ENCODE data around the gene PRKAG1.
A peak's percentile ranks its signal among the peaks of the same experiment; 100 is the strongest.

PRKAG1 gene

GRCh38 chr12:48993787-48994186, 24.8 kb downstream of the PRKAG1 start:
- no peaks in the 10 kb centered on the region for H3K9me3 ChIP-seq
- H3K27me3 ChIP-seq: peaks cover 97% of the 10 kb centered on the region
- no peaks in the 10 kb centered on the region for H3K36me3 ChIP-seq
- H3K4me1 ChIP-seq (ENCODE audit: control insufficient read depth in 1 of 2, insufficient read depth in 1 of 2, low read depth in 1 of 2, low read length in 1 of 2): peaks cover 31 to 32% of the 10 kb centered on the region in 2 experiments
- no peak overlapping the region for H3K4me3 ChIP-seq (ENCODE audit: low read depth in 1 of 2, low read length in 1 of 2)
- TF ChIP-seq CTCF (IDR thresholded peaks at IDR 0.05): no peak
- no peak overlapping the region for H3K27ac ChIP-seq

DNA sequence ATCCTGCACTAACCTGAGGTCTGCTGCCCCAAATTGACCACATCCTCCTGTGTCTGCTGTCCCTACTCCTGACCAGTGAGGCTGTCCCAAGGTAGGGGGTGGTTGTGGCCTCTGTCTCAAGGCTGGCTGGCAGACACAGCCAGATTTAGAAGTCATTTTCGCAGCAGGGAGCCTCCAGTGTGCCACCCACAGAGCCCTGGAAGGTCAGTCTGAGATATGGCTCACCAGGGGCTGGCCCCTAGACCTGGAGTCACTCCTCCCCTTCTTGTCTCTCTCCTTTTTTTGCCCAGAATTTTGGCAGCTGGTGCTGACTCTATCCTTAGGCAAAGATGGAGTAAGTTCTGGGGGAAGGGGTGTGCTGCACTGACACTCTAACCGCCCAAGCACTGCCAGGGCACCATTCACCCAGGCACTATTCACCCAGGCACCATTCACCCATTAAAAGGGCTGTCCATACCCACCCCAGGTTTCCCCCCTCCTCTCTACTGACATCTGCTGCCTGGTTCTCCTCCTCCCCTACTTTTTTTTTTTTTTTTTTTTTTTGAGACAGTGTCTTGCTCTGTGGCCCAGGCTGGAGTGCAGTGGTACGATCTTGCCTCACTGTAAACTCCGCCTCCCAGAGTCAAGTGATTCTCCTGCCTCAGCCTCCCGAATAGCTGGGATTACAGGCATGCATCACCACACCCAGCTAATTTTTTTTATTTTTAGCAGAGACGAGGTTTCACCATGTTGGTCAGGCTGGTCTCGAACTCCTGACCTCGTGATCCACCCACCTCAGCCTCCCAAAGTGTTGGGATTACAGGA, 27.1 kb downstream of the PRKAG1 start:
- Histone ChIP-seq H3K4me1 (ENCODE audit: control insufficient read depth in 1 of 2, insufficient read depth in 1 of 2, low read depth in 1 of 2, low read length in 1 of 2) (peaks cover 11% of the 10 kb centered on the region in 2 experiments), H3K27ac (no peak overlapping the region), H3K36me3 (no peaks in the 10 kb centered on the region), H3K4me3 (ENCODE audit: low read depth in 1 of 2, low read length in 1 of 2) (no peak overlapping the region), H3K27me3 (peaks cover 97% of the 10 kb centered on the region), H3K9me3 (no peaks in the 10 kb centered on the region)
- TF ChIP-seq CTCF (IDR thresholded peaks at IDR 0.05): no peak

- peaks cover 97% of the 10 kb centered on the region for H3K27me3 ChIP-seq
Measured at GRCh38 chr12:48990552-48990951, 28.0 kb downstream of the PRKAG1 start.

DNA sequence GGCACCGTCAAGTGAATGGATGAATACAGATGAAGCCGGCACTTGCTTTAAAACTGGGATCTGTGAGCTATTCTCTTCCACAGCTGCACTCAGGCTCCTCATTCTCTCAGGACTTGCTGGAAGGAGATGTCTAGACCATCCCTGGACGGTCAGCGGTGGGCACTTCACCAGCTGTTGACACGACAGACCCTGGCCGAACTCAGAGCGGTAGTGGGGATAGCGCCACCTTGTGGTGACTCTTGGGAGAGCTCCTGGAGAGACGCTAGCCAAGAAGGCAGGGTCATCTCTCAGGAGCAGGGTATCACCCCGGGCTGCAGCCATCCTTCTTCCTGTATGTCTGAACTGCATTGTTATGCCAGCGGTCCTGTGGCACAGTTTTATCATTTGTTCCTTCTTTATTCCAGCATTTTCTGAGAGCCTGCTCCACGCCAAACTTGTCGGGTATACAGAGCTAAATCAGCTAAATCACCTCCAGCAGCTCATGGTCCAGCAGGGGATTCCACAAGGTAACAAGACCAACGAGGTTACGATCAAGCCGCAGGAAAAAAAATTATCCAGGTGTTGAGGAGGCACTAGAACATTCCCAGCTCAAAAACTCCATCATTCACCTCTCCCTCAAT, 30.4 kb downstream of the PRKAG1 start:
- H3K9me3 ChIP-seq: no peaks in the 10 kb centered on the region
- H3K27me3 ChIP-seq: peaks cover 97% of the 10 kb centered on the region
- no peak overlapping the region for H3K27ac ChIP-seq
- H3K36me3 ChIP-seq: no peaks in the 10 kb centered on the region
- peak; percentile 87 for TF ChIP-seq CTCF (IDR thresholded peaks at IDR 0.05)
- H3K4me3 ChIP-seq (ENCODE audit: low read depth in 1 of 2, low read length in 1 of 2): no peak overlapping the region
- peaks cover 3 to 7% of the 10 kb centered on the region in 2 experiments for H3K4me1 ChIP-seq (ENCODE audit: control insufficient read depth in 1 of 2, insufficient read depth in 1 of 2, low read depth in 1 of 2, low read length in 1 of 2)

More at GRCh38 chr12:48990552-48990951, 28.0 kb downstream of the PRKAG1 start:
- no peak overlapping the region for H3K27ac ChIP-seq
- H3K9me3 ChIP-seq: no peaks in the 10 kb centered on the region
- peaks cover 8 to 10% of the 10 kb centered on the region in 2 experiments for H3K4me1 ChIP-seq (ENCODE audit: control insufficient read depth in 1 of 2, insufficient read depth in 1 of 2, low read depth in 1 of 2, low read length in 1 of 2)
- no peak overlapping the region for H3K4me3 ChIP-seq (ENCODE audit: low read depth in 1 of 2, low read length in 1 of 2)
- no peak for TF ChIP-seq CTCF (IDR thresholded peaks at IDR 0.05)
- no peaks in the 10 kb centered on the region for H3K36me3 ChIP-seq

- no peaks in the 10 kb centered on the region for H3K36me3 ChIP-seq
- peaks cover 3 to 7% of the 10 kb centered on the region in 2 experiments for H3K4me1 ChIP-seq (ENCODE audit: control insufficient read depth in 1 of 2, insufficient read depth in 1 of 2, low read depth in 1 of 2, low read length in 1 of 2)
- no peak for TF ChIP-seq CTCF (IDR thresholded peaks at IDR 0.05)
- H3K9me3 ChIP-seq: no peaks in the 10 kb centered on the region
- H3K27me3 ChIP-seq: peaks cover 98% of the 10 kb centered on the region
- H3K4me3 ChIP-seq (ENCODE audit: low read depth in 1 of 2, low read length in 1 of 2): no peak overlapping the region
- no peak overlapping the region for H3K27ac ChIP-seq
Measured at GRCh38 chr12:48986720-48987291, 31.8 kb downstream of the PRKAG1 start.

All from neutrophil (primary cell).